Frontal cortex (tissue), 4 donors: ENCODE measurements around the gene STK38. TPM values are rescaled to one million over a fixed set of nuclear protein-coding genes. Genes with fewer than 3 reads are reported as not detected.

Experiments
- DNase-seq, 2 donors: peaks; one replicate each; pipeline ENCODE4 v3.0.0; 2012; ENCODE audit warnings: low spot score in 2 of 2
- FAIRE-seq: peaks from 2 replicates; lab custom pipeline; 2012; peaks lifted over from hg19 to GRCh38; lab: Jason Lieb, UNC
- total RNA-seq: library from RNA; depleted of rRNA; stranded (reverse); fragments of >200 nt; gene quantifications from one replicate; pipeline ENCODE4 v1.2.3, GENCODE V29; 2014
- donor health status: control.
- donor health status: control.
- donor health status: control.

The STK38 gene
- total RNA-seq, 1 donor from 2014 or later: 9.8 TPM

GRCh38 chr6:36526066-36526465 lies 21.2 kb downstream of the STK38 start:
- no peak for DNase-seq
- FAIRE-seq: no peak

GRCh38 chr6:36525346-36525745 lies 21.9 kb downstream of the STK38 start:
- no peak for FAIRE-seq
- no peak for DNase-seq

- DNase-seq: no peak
- no peak for FAIRE-seq
These were observed 22.4 kb downstream of the STK38 start for GRCh38 chr6:36524871-36525270.

- FAIRE-seq (no peak), DNase-seq (no peak)
These were observed 23.3 kb downstream of the STK38 start for GRCh38 chr6:36523936-36524499.

GRCh38 chr6:36523451-36523850 lies 23.8 kb downstream of the STK38 start:
- FAIRE-seq (no peak), DNase-seq (no peak)

- DNase-seq (no peak), FAIRE-seq (no peak)
These were observed 27.9 kb downstream of the STK38 start for GRCh38 chr6:36519352-36519751.

- FAIRE-seq: no peak
- DNase-seq: no peak
These were observed 29.9 kb downstream of the STK38 start for GRCh38 chr6:36517408-36517807.

- no peak for DNase-seq
- no peak for FAIRE-seq
These were observed 30.3 kb downstream of the STK38 start for GRCh38 chr6:36516988-36517387.

GRCh38 chr6:36516559-36516958 lies 30.7 kb downstream of the STK38 start:
- FAIRE-seq: no peak

GRCh38 chr6:36515844-36516243 lies 31.4 kb downstream of the STK38 start:
- FAIRE-seq: no peak

More at GRCh38 chr6:36516559-36516958, 30.7 kb downstream of the STK38 start:
- no peak for DNase-seq

GRCh38 chr6:36514554-36515456 lies 32.5 kb downstream of the STK38 start:
- DNase-seq: no peak
- FAIRE-seq: no peak

More at GRCh38 chr6:36515844-36516243, 31.4 kb downstream of the STK38 start:
- no peak for DNase-seq

GRCh38 chr6:36510365-36510764 lies 36.9 kb downstream of the STK38 start:
- no peak for DNase-seq
- FAIRE-seq: no peak

- no peak for FAIRE-seq
- DNase-seq: no peak
These were observed 38.7 kb downstream of the STK38 start for GRCh38 chr6:36508532-36508931.

GRCh38 chr6:36506611-36507010 lies 40.7 kb downstream of the STK38 start:
- DNase-seq: no peak
- FAIRE-seq: no peak

- DNase-seq (no peak), FAIRE-seq (no peak)
These were observed 41.3 kb downstream of the STK38 start for GRCh38 chr6:36505744-36506534.

- FAIRE-seq (no peak), DNase-seq (no peak)
These were observed 42.3 kb downstream of the STK38 start for GRCh38 chr6:36504982-36505381.

- FAIRE-seq: no peak
These were observed 43.1 kb downstream of the STK38 start for GRCh38 chr6:36504181-36504580.

GRCh38 chr6:36501686-36502085 lies 45.6 kb downstream of the STK38 start:
- FAIRE-seq: no peak

More at GRCh38 chr6:36504181-36504580, 43.1 kb downstream of the STK38 start:
- DNase-seq: no peak

GRCh38 chr6:36499918-36500317 lies 47.4 kb downstream of the STK38 start:
- DNase-seq (no peak), FAIRE-seq (no peak)

More at GRCh38 chr6:36501686-36502085, 45.6 kb downstream of the STK38 start:
- no peak for DNase-seq

- DNase-seq: no peak
- no peak for FAIRE-seq
These were observed 52.2 kb downstream of the STK38 start for GRCh38 chr6:36495086-36495485.
